Fibroblast of lung (primary cell): ENCODE results near the gene GRM6. TPM values are rescaled to one million over a fixed set of nuclear protein-coding genes. Genes with fewer than 3 reads are reported as not detected.

Experiments used
- DNase-seq, 2 donors: peaks; one replicate each; pipeline versions ENCODE4 v3.0.0 to v3.0.0-alpha.2; 2010; ENCODE audit warnings: low read depth in 2 of 2
- H2AFZ ChIP-seq: 2 replicates; pipeline ENCODE4 v1.5.1; 2012; ENCODE audit warnings: low read length, control low read depth, inconsistent platforms
- H3K27ac ChIP-seq: 2 replicates; pipeline ENCODE4 v1.5.1; 2011; ENCODE audit warnings: low read length, control low read depth; ENCODE audit not compliant: insufficient read depth
- H3K27me3 ChIP-seq: 2 replicates; pipeline ENCODE4 v1.5.1; 2011; ENCODE audit warnings: mild to moderate bottlenecking, low read length; ENCODE audit not compliant: control insufficient read depth, insufficient read depth
- H3K36me3 ChIP-seq: 2 replicates; pipeline ENCODE4 v1.5.1; 2011; ENCODE audit warnings: low read length; ENCODE audit not compliant: control insufficient read depth, insufficient read depth
- H3K4me1 ChIP-seq: 2 replicates; pipeline ENCODE4 v1.5.1; 2011; ENCODE audit warnings: low read length; ENCODE audit not compliant: control insufficient read depth, insufficient read depth; ENCODE audit errors: extremely low read depth
- H3K4me2 ChIP-seq: 2 replicates; pipeline ENCODE4 v1.5.1; 2011; ENCODE audit warnings: low read length, control low read depth; ENCODE audit not compliant: insufficient read depth; ENCODE audit errors: extremely low read depth
- H3K4me3 ChIP-seq, 4 experiments: fragments of 200-600 bp in 1 of 4; sonication (generic) in 1 of 4; replicated peaks in 1 of 4; 2 replicates each; pipeline ENCODE4 v1.5.1; 2011 to 2016; ENCODE audit warnings: low read length in 4 of 4, low read depth in 3 of 4, mild to moderate bottlenecking in 3 of 4, control low read depth in 2 of 4, inconsistent platforms in 1 of 4, mixed read lengths in 1 of 4; ENCODE audit not compliant: insufficient read depth in 1 of 4; ENCODE audit errors: control extremely low read depth in 1 of 4
- H3K79me2 ChIP-seq: 2 replicates; pipeline ENCODE4 v1.5.1; 2012; ENCODE audit warnings: mild to moderate bottlenecking, low read length, inconsistent platforms; ENCODE audit not compliant: control insufficient read depth, insufficient read depth
- H3K9ac ChIP-seq: 2 replicates; pipeline ENCODE4 v1.5.1; 2011; ENCODE audit warnings: mild to moderate bottlenecking, low read length, control low read depth; ENCODE audit not compliant: insufficient read depth
- H3K9me3 ChIP-seq: 2 replicates; pipeline ENCODE4 v1.5.1; 2012; ENCODE audit warnings: low read depth, low read length; ENCODE audit not compliant: control insufficient read depth, insufficient read depth
- H4K20me1 ChIP-seq: 2 replicates; pipeline ENCODE4 v1.5.1; 2011; ENCODE audit warnings: low read length; ENCODE audit not compliant: control insufficient read depth, insufficient read depth; ENCODE audit errors: extremely low read depth
- EZH2 ChIP-seq: IDR thresholded peaks from 2 replicates; pipeline ENCODE4 v1.5.1; 2012; ENCODE audit warnings: low read length, control low read depth, mild to moderate bottlenecking; ENCODE audit errors: missing control alignments
- polyA minus RNA-seq: library from RNA; depleted of rRNA, polyadenylated mRNA; stranded (reverse); fragments of >200 nt; gene quantifications from 2 replicates; pipeline ENCODE4 v1.2.3, GENCODE V29; 2011; ENCODE audit warnings: low replicate concordance
- polyA plus RNA-seq, 2 donors: library from polyadenylated mRNA; depleted of rRNA in 1 of 2; stranded (reverse) in 1 of 2; unstranded in 1 of 2; fragments of >200 nt; gene quantifications; 2 replicates each; pipeline ENCODE4 v1.2.1, GENCODE V29; 2011 to 2012; ENCODE audit warnings: missing spikeins in 1 of 2
- total RNA-seq: library from RNA; depleted of rRNA; stranded (reverse); fragments of >200 nt; gene quantifications from 2 replicates; pipeline ENCODE4 v1.2.1, GENCODE V29; 2014
- TF ChIP-seq, protein P1 (sequence below), 2 donors: IDR thresholded peaks in 1 of 2; conservative IDR thresholded peaks in 1 of 2; 1 replicate in 1 of 2; 2 replicates in 1 of 2; pipeline ENCODE4 v1.5.1; 2011 to 2012; ENCODE audit warnings: low read length in 2 of 2, control low read depth in 1 of 2, inconsistent platforms in 1 of 2, low read depth in 1 of 2, mild to moderate bottlenecking in 1 of 2

Gene GRM6
- not detected in 2 replicates for total RNA-seq
- polyA plus RNA-seq, result not detected in 2 replicates
- not detected in 2 replicates for polyA plus RNA-seq (2012)
- not detected in 2 replicates for polyA minus RNA-seq

GRCh38 chr5:178994580-178995340, at the start of gene GRM6:
TSS of gene GRM6 (minus strand) at chr5:178995320. CDS start at chr5:178994944, 376 bp downstream.
- DNase-seq, result no peak
- no peaks in the 10 kb centered on the region for H3K79me2 ChIP-seq
- H3K27me3 ChIP-seq, result no peaks in the 10 kb centered on the region
- no peaks in the 10 kb centered on the region for H3K4me1 ChIP-seq
- TF ChIP-seq EZH2, result no peak
- TF ChIP-seq, protein P1, sequence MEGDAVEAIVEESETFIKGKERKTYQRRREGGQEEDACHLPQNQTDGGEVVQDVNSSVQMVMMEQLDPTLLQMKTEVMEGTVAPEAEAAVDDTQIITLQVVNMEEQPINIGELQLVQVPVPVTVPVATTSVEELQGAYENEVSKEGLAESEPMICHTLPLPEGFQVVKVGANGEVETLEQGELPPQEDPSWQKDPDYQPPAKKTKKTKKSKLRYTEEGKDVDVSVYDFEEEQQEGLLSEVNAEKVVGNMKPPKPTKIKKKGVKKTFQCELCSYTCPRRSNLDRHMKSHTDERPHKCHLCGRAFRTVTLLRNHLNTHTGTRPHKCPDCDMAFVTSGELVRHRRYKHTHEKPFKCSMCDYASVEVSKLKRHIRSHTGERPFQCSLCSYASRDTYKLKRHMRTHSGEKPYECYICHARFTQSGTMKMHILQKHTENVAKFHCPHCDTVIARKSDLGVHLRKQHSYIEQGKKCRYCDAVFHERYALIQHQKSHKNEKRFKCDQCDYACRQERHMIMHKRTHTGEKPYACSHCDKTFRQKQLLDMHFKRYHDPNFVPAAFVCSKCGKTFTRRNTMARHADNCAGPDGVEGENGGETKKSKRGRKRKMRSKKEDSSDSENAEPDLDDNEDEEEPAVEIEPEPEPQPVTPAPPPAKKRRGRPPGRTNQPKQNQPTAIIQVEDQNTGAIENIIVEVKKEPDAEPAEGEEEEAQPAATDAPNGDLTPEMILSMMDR (conservative IDR thresholded peaks at IDR 0.05 in 1 of 2, IDR thresholded peaks at IDR 0.05 in 1 of 2; ENCODE audit: low read depth in 1 of 2, low read length in 2 of 2), result no peak
- H2AFZ ChIP-seq, result no peak within 1 kb of the TSS
- H3K9me3 ChIP-seq, result no peaks in the 10 kb centered on the region
- no peak within 1 kb of the TSS for H3K4me3 ChIP-seq
- no peaks in the 10 kb centered on the region for H4K20me1 ChIP-seq
- no peak within 1 kb of the TSS for H3K4me2 ChIP-seq
- H3K9ac ChIP-seq, result no peak within 1 kb of the TSS
- H3K36me3 ChIP-seq, result no peaks in the 10 kb centered on the region
- no peak within 1 kb of the TSS for H3K27ac ChIP-seq

- H3K36me3 ChIP-seq, result no peaks in the 10 kb centered on the region
- H4K20me1 ChIP-seq, result no peaks in the 10 kb centered on the region
- H3K9me3 ChIP-seq, result no peaks in the 10 kb centered on the region
- H3K4me3 ChIP-seq, result no peak overlapping the region
- DNase-seq, result no peak
- no peak overlapping the region for H3K4me2 ChIP-seq
- H3K27ac ChIP-seq, result no peak overlapping the region
- no peaks in the 10 kb centered on the region for H3K79me2 ChIP-seq
- no peaks in the 10 kb centered on the region for H3K27me3 ChIP-seq
- H3K4me1 ChIP-seq, result no peaks in the 10 kb centered on the region
- no peak overlapping the region for H3K9ac ChIP-seq
- TF ChIP-seq, protein P1 (conservative IDR thresholded peaks at IDR 0.05 in 1 of 2, IDR thresholded peaks at IDR 0.05 in 1 of 2; ENCODE audit: low read depth in 1 of 2, low read length in 2 of 2), result no peak
- TF ChIP-seq EZH2, result no peak
- H2AFZ ChIP-seq, result no peak overlapping the region
These were observed 49.6 kb upstream of the GRM6 start for GRCh38 chr5:179044765-179045164.

- Histone ChIP-seq H3K79me2 (no peaks in the 10 kb centered on the region), H3K27me3 (no peaks in the 10 kb centered on the region), H3K27ac (no peak overlapping the region), H2AFZ (no peak overlapping the region), H3K36me3 (peaks cover 2% of the 10 kb centered on the region), H3K9ac (no peak overlapping the region), H3K9me3 (peaks cover 1% of the 10 kb centered on the region), H3K4me3 (no peak overlapping the region), H3K4me1 (no peaks in the 10 kb centered on the region), H4K20me1 (no peaks in the 10 kb centered on the region), H3K4me2 (no peak overlapping the region)
- TF ChIP-seq, protein P1 (conservative IDR thresholded peaks at IDR 0.05 in 1 of 2, IDR thresholded peaks at IDR 0.05 in 1 of 2; ENCODE audit: low read depth in 1 of 2, low read length in 2 of 2), result no peak
- TF ChIP-seq EZH2, result no peak
- DNase-seq, result peak; percentile 1 to 5
These were observed 38.0 kb upstream of the GRM6 start for GRCh38 chr5:179033004-179033580.
